Fibroblast of skin of back (primary cell): ENCODE measurements around the gene CLPTM1.
"Not testable (repeated sequence)": the region's sequence is repeated elsewhere in the genome, so short reads cannot be mapped to it uniquely, and the experiment has no call there.

ENCODE experiments used
- DNase-seq: peaks from one replicate; pipeline ENCODE4 v3.0.0-alpha.2; 2013

CLPTM1 gene

DNA sequence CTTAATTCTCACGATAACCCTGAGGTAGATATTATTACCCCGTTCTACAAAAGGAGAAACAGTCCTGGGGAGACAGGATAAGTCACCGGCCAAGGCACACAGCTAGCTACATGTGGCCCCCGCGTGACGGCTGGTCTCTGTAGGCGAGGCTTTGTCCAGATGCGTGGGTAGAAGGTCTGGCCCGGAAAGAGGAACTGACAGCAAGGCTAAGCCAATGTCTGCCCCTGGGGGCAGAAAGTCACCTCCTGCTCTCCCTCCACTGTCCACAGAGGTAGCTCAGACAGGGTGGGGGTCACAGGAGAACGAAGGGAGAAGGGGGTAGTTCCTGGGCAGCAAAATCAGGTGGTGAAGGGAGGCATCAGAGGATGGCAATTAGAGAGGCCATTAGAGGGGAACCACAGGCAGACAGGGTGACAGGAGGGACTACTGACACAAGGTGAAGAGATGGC, 11.4 kb upstream of the CLPTM1 start:
- DNase-seq = no peak

DNA sequence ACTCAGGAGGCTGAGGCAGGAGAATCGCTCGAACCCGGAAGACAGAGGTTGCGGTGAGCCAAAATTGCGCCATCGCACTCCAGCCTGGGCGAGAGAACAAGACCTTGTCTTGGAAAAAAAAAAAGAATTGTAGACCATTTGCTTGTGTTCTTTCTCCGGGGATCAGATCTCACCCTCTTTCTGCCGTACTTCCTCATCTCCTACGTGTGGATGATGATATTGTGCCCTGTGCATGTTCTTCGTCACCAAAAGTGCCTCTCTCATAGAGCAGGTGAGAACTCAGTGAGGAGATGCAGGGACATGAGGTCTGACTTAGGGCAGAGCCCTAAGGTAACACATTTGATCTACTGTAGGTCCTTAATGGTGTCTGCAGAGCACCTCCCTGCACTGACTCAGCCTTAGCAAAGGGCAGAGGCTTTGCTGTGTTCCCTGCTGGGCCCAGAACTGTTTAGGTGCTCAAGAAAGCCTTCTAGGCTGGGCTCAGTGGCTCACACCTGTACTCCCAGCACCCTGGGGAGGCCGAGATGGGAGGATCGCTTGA, 8.1 kb upstream of the CLPTM1 start:
- DNase-seq = no peak

DNA sequence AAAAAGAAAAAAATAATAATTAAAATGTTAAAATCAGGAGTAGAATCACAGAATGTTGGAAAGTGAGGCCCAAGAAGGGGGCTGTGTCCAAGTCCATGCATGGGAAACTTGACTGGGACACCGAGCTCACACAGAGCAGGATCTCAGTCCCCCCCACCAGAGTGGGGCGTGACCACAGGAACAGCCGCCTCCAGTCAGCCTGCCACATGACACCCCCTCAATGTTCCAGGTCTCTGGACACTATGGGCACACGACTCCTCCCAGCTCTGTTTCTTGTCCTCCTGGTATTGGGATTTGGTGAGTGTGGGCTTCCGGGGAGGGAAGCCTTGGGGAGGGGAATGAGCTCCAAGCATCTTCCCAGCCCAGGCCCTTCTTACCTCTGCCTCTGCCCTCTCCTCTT, 6.9 kb upstream of the CLPTM1 start:
- DNase-seq = no peak

DNA sequence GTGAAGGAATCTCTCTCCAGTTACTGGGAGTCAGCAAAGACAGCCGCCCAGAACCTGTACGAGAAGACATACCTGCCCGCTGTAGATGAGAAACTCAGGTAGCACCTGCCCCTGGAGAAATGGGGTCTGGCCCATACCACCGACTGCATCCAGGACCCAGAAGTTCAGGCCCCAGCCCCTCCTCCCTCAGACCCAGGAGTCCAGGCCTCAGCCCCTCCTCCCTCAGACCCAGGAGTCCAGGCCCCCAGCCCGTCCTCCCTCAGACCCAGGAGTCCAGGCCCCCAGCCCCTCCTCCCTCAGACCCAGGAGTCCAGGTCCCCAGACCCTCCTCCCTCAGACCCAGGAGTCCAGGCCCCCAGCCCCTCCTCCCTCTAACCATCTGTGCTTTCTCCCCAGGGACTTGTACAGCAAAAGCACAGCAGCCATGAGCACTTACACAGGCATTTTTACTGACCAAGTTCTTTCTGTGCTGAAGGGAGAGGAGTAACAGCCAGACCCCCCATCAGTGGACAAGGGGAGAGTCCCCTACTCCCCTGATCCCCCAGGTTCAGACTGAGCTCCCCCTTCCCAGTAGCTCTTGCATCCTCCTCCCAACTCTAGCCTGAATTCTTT, 6.3 kb upstream of the CLPTM1 start:
- peak; percentile 32 for DNase-seq

DNA sequence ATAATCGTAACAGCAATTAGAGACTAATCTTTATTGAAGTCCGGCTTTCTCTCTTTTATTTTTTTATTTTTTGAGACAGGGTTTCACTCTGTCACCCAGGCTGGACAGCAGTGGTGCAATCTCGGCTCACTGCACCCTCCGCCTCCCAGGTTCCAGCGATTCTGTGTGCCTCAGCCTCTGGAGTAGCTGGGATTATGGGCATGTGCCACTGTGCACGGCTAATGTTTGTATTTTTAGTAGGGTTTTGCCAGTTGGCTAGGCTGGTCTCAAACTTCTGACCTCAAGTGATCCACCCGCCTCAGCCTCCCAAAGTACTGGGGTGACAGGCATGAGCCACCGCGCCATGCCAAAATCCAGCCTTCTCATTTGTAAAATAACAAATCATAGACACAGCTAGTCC, 5.6 kb upstream of the CLPTM1 start:
- no peak for DNase-seq

DNA sequence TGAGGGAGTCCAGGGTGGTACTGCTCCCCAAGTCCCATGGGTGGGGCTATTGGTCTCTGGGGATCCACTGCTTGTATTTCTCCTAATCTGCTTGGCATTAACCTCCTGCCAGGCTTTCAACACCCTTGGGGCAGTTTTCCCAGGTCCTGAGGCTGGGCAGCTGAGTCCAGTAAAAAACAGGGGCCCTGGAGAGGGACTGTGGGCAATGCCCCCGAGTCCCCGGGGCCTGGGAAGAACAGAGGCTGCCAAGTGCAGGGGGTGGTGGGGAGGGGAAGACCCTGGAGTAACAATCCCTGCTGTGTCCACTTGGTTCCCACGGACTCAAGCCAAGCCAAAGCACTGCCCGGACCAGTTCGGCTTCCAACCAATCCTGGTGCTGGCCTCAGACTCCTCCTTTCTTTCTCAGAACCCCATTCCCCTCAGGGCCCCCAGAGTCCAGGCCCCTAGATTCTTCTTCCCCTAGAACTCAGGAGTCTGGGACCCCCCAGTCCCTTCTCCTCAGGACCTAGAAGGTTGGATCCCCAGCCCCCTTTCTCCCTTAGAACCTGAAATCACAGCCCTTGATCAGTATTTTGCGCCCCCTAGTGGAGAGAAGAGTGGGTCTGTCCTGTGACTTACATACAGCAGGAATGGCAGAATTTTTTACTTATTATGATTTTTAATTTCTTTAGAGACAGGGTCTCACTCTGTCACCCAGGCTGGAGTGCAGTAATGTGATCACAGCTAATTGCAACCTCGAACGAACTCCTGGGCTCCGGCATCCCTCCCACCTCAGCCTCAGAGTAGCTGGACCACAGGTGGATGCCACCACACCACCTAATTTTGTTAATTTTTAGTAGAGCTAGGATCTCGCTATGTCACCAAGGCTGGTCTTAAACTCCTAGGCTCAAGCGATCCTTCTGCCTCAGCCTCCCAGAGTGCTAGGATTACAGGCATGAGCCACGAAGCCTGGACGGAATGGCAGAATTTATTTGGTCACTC, 3.7 kb upstream of the CLPTM1 start:
- DNase-seq = peak; percentile 74

DNA sequence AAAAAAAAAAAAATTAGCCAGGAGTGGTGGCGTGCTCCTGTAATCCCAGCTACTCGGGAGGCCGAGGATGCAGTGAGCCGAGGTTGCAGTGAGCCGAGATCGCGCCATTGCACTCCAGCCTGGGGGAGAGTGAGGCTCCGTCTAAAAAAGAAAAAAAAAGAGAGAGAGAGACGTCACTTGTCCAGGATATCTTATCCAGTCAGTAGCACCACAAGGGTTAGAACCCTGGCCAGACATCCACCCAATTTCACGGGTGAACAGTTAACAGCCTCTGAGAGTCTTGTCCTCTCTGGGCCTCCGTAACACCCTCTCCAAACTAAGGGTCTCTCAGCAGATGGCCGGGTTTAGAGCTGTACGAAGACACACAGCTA, 917 bp upstream of the CLPTM1 start:
- DNase-seq = no peak

DNA sequence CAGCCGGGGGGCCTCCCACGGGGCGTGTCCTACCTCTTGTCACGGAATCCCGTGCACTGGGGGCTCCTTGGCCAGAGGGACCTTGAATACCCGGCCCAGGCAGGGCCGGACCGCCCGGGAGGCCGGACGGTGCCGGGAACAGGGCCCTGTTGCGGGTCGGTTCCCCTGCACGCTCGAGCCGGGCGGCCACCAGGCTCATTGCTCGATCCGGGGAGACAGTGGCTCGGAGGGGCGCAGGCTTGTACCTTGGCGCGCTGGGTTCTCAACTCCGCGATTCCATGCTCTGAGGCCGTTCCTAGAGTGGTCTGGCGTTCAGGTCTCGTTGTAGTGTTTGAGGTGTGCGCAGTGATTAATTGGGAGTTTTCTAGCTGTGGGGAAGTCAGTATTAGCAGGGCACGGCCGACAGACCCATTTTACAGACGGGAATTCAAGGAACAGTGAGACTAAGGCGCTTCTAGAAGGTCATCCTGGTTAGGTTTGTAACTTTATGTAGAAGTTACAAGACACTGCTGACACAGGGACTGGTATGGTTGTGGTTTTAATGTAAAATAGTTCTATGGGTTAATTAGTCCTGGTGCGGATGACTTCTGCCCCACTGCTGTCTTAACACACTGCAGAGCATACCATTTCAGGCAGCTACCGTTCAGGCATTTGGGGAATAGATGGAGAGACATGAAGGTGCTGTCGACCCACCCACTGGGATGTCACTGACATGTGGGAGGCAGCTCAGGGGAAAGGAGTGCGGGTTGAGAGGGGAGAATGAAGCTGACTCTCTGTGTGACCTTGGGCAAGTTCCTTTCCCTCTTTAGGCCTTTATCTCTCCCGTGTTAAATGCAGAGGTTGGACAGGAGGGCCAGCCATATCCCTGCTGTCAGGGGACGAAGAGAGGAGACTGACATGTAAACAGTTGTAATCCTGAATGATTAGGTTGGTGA, 592 bp downstream of the CLPTM1 start:
- peak; percentile 7 for DNase-seq

DNA sequence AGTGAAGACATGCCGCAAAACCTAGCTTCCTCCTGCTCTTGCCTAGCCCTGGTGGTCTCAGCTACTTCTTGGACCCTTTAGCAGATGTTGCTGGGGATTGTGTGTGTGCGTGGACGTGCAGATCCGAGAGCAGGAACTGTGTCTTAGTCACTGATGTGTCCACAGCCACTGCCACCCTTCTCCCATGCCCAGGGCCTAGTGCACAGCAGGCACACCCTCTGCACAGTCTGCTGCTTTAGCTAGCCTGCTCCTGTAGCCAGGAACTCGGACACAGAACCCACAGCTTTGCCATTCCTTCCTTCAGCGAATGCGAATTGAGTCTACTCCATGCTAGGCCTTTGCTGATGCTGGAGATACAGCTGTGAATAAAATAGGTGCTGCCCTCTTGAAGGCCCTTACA, 2.3 kb downstream of the CLPTM1 start:
- DNase-seq = no peak

DNA sequence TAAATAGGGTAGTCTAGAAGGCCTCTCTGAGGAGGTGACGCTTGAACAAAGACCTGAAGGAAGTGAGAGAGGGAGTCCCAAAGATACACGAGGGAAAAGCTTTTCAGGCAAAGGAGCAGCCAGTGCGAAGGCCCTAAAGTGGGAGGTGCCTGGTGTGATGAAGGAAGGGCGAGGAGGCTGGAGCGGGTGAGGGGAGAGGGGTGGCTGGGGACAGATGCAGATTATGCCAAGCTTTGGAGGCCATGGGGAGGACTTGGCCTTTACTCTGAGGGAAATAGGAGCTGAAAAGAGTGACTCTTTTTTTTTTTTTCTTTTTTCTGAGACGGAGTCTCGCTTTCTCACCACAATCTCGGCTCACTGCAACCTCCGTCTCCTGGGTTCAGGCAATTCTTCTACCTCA, 2.9 kb downstream of the CLPTM1 start:
- no peak for DNase-seq

DNA sequence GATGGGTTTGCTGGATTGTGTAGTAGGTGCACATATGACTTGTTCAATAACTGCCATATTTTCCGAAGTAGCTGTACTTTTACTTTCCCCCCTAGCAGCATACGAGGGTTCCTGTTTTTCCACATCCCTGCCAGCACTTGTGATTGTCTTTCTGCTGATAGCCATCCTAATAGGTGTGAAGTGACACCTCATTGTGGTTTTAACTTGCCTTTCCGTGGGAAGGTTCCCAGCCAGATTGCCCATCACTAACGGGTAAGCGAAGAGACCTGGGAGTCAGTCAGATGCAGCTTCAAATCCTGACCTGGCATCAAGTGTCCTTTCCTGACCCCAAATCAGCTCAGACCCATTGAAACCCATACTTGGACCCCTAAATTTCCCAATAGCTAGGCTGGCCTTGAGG, 4.5 kb downstream of the CLPTM1 start:
- DNase-seq = no peak

DNA sequence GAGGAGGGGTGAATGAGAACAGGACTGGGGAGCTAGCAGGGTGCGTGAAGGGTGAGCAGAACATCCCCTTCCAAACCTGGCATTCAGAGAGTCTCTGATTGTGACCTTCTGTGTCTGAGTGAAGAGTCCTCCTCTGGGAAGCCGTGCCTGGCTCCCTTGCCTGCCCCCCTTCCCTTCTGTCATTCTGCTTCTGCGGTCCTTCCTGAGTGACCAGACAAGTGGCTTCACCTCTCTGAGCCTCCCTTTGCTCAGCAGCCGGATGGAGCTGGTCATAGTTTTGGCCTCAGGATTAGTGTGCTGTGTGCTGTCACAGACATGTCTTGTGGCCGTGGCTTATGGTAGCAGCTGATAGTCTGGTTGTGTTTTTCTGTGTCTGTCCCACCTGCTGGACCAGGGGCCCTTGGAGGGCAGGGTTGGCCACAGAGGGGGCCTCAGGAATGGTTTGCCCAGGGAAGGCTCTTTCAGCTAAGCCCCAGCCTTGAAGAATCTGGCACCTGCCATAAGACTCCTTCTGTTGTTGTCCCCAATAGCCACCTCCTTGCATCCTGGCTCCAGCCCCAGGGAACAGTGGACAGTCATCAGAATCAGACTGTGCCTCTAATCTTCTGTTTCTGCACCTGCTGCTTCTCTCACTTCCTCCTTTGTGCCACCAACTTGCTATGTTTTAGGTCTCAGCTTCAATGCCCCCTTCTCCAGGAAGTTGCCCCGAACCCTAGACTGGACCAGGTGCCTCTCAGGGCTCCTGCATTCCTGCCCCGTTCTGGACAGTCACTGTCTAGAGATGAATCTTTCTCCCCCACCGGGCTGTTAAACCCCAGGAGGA, 5.9 kb downstream of the CLPTM1 start:
- no peak for DNase-seq

DNA sequence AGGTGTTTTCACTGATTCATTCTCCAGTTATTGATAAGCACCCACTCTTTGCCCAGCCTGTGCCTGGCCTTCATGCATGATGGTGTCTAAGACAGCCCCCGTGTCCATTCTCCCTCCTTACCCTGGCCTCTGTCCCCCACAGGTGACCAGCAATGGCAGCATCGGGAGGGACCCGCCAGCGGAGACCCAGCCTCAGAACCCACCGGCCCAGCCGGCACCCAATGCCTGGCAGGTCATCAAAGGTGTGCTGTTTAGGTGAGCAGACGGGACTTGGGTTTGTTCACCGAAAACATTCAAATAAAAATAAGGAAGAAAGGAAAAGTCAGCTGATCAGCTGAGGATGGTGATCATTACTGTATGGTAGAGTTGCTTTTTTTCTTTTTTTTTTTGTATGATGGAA, 6.6 kb downstream of the CLPTM1 start:
- no peak for DNase-seq

DNA sequence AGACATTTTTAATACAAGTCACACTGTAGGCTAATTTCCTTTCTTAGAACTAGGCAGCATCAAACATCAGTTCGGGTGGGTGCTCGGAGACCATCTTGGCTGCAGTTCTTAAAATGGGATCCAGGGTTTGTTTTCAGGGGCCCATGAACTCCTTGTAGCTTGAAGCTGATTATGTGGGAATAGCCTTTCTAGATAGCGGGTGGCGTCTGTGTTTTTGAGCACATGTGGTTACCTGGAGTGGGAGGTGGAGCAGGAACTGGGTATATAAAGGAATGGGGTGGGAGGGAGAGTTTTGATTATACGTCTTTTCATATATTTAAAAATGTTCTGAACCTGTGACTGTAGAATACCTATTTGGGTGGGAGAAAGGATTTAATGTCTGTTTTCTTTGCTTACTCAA, 12.9 kb downstream of the CLPTM1 start:
- DNase-seq = no peak

DNA sequence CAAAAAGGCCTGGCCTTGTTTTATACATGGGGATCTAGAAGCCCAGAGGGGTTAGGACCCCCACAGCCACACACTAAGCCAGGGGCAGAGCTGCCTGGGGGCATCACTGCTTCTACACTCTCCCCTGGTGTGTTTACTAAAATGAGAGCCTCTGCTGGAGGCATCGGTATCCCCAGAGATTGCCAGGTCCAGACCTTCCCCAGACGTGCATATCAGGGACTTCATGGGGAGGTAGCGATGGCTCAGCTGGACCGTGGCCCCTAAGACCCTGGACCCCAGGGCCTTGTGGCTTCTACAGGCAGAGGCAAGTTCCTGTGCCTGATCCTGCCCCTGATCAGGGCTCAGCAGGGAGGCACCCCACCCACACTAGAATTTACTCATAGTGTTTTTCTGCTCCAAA, 13.5 kb downstream of the CLPTM1 start:
- DNase-seq = no peak

DNA sequence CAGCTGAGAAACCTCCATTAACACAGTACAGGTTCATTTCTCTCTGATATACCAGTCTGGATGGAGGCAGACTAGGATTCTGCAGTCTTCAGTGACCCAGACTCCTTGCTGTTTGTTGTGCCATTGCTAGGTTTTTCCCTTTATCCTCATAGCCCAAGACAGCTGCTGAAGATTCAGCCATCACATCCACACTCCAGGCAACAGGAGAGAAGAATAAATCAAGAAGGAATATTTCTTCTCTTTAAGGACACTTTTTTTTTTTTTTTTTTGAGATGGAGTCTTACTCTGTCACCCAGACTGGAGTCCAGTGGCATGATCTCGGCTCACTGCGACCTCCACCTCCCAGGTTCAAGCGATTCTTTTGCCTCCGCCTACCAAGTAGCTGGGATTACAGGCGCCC, 14.3 kb downstream of the CLPTM1 start:
- no peak for DNase-seq

DNA sequence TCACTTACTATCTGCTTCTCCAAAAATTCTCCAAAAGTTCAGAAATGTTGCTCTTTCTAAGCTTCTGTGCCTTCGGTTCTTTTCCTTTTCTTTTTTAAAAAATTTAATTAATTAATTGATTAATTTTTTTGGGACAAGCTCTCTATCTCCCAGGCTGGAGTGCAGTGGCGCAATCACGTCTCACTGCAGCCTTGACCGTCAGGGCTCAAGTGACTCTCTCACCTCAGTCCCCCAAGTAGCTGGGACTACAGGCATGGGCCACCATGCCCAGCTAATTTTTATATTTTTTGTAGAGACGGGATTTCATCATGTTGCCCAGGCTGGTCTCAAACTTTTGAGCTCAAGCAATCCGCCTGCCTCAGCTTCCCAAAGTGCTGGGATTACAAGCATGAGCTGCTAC, 16.3 kb downstream of the CLPTM1 start:
- not testable (repeated sequence) for DNase-seq

DNA sequence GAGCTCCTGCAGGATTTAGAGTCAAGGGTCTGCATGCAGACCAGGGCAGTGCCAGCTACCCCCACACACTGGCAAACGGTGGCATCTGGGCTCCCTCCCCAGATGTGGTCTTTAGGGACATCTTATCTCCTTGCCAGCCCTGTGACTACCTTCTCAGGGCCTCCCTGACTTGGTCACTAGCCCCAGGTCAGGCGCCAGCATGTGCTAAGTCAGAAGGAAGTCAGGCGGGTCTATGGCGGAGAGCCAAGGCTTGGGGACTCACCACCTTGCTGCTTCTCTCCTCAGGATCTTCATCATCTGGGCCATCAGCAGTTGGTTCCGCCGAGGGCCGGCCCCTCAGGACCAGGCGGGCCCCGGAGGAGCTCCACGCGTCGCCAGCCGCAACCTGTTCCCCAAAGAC, 17.6 kb downstream of the CLPTM1 start:
- DNase-seq = no peak

DNA sequence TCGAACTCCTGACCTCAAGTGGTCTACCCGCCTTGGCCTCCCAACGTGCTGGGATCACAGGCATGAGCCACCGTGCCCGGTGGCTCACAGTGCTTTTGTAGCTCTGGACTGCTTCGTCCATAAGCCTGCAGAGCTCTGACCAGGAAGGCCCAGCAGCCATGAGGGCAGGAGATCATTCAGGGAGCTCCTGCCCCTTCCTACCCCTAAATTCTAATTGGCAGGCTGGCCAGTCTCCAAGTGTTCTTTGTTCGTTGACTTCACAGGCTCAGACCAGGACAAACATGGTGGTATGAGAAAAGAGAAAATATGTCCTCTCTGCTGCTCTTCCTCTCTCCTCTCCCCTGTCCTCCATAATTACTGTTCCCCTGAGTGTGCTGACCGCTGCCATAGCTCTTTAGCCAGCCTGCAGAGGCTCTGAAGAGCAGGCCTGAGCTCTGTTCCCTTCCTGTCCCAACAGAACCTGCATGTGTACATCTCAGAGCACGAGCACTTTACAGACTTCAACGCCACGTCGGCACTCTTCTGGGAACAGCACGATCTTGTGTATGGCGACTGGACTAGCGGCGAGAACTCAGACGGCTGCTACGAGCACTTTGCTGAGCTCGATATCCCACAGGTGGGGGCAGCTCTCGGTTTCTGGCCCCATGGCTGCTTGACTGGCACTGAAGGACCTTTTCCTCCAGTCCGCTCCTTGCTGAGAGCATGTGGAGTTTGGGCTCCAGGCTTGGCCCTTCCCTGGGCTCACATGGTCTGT, 19.0 kb downstream of the CLPTM1 start:
- DNase-seq = no peak

DNA sequence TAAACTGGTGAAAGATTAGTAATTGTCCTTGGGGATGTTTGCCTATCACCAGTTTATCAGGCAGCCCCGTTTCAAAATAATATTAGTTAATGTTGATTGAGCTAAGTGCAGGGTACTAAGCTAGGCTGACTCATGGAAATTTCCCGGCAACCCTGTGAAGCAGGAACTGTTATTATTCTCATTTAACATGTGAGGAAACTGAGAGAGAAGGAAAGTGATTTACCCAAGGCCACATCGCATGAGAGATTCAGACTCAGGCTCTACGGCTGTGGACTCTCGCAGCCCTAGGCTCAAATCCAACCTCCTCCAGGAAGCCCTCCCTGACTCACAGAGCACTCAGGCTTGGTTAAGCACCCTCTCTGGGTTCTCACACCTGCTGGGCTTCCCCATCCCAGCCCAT, 19.7 kb downstream of the CLPTM1 start:
- DNase-seq = no peak

DNA sequence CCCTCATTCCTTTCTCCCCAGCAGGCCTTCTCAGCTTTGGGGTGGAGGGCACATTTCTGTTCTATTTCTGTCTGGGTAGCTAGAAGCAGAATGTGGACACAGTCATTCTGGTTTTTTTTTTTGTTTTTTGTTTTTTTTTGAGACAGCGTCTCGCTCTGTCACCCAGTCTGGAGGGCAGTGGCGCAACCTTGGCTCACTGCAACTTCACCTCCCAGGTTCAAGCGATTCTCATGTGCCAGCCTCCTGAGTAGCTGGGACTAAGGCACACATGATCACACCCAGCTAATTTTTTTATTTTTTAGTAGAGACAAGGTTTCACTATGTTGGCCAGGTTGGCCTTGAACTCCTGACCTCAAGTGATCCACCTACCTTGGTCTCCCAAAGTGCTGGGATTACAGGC, 20.3 kb downstream of the CLPTM1 start:
- no peak for DNase-seq
